NOMO-1 (cell line): ENCODE measurements around the gene FHIP2A.
A peak's percentile ranks its signal among the peaks of the same experiment; 100 is the strongest.
"Not testable (repeated sequence)": the region's sequence is repeated elsewhere in the genome, so short reads cannot be mapped to it uniquely, and the experiment has no call there.

Experiments used
- DNase-seq, 2 experiments: peaks; one replicate each; lab custom pipeline; 2025; ENCODE audit not compliant: unreplicated experiment in 2 of 2; lab: John Stamatoyannopoulos, UW

The FHIP2A gene, protein sequence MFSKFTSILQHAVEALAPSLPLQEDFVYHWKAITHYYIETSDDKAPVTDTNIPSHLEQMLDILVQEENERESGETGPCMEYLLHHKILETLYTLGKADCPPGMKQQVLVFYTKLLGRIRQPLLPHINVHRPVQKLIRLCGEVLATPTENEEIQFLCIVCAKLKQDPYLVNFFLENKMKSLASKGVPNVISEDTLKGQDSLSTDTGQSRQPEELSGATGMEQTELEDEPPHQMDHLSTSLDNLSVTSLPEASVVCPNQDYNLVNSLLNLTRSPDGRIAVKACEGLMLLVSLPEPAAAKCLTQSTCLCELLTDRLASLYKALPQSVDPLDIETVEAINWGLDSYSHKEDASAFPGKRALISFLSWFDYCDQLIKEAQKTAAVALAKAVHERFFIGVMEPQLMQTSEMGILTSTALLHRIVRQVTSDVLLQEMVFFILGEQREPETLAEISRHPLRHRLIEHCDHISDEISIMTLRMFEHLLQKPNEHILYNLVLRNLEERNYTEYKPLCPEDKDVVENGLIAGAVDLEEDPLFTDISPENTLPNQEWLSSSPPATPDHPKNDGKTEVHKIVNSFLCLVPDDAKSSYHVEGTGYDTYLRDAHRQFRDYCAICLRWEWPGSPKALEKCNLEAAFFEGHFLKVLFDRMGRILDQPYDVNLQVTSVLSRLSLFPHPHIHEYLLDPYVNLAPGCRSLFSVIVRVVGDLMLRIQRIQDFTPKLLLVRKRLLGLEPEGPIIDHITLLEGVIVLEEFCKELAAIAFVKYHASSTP

DNA sequence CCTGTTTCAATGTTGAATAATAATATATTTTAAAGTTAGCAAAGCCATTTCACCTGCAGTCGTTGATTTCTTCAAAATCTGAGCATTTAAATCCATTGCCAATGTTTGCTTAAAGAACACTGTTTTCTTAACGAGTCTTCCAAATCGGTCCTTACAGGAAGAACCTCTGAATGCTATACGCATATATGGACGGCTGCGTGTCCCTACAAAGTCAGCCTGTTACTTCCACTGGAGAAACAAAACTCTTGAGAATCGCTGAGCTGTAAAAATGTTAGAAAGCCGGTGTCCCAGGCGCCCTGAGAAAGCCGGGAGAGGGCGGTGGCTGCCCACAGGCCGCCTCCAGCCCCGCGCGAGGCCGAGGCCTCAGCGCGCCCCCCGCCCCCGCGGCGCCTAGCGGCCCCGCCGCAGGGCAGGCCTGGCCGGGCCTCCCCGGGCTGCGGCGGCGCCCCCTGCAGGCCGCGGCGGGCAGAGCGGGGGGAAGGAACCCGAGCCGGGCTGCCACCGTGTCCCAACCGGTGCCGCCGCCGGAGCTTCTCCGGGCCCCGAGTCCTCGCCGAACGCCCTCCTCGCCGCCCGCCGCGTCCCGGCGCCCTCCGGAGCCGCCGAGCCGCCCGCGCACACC is at the start of gene FHIP2A:
Gene FHIP2A, plus strand, starts transcription at position 488 of the 622 bp plus-strand sequence. CDS start 299 bp downstream, outside the sequence.
- peak; percentile 71 for DNase-seq

- DNase-seq, result no peak
These were observed 48.9 kb upstream of the FHIP2A start for GRCh38 chr10:114772496-114773196.

DNA sequence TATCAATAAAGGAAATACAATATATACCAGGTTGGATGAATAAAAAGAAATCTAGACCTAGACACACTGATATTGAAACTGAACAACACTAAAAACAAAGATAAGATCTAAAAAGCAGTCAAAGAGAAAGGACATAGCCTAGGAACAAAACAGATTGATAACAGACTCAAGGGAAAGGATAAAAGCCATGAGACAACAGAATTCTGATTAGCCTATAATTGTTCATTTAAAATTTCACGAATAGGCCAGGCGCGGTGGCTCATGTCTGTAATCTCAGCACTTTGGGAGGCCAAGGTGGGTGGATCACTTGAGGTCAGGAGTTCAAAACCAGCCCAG is 48.4 kb upstream of the FHIP2A start:
- DNase-seq, result no peak

DNA sequence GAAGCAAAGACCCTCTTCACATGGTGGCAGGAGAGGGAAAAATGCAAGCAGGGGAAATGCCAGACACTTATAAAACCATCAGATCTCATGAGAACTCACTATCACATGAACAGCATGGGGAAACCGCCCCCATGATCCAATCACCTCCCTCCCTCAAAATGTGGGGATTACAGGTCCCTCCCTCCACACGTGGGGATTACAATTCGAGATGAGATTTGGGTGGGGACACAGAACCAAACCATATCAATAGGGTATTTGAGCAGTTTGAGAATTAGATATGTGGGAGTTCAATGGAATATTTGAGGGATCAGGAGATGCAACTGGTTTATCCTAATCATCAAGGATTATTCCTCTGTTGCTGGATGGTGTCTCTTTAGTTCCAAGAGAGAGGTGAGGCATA is 46.5 kb upstream of the FHIP2A start:
- not testable (repeated sequence) for DNase-seq

- no peak for DNase-seq
These were observed 44.2 kb upstream of the FHIP2A start for GRCh38 chr10:114777415-114777814.

GRCh38 chr10:114779803-114780576 is 41.6 kb upstream of the FHIP2A start:
- no peak for DNase-seq

- no peak for DNase-seq
These were observed 40.9 kb upstream of the FHIP2A start for GRCh38 chr10:114780577-114781184.

GRCh38 chr10:114782666-114783065 is 38.9 kb upstream of the FHIP2A start:
- no peak for DNase-seq

DNA sequence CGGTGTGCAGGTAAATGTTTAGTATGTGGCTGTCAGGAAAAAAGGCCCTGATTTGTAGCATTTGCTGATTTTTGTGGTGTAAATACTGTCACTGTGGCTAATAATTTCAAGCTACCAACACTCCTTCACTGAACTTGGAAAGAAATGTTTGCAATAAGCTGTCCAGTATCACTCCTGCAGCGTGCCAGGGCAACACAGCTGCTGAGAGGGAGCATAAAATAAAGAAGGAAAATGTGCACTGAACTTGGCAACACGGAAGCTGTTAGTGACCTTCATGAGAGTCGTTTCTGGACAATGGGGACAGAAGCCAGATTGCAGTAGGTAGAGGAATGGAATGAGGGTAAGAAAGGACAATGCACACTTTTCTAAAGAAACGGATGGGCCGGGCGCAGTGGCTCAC is 37.9 kb upstream of the FHIP2A start:
- DNase-seq, result no peak

DNA sequence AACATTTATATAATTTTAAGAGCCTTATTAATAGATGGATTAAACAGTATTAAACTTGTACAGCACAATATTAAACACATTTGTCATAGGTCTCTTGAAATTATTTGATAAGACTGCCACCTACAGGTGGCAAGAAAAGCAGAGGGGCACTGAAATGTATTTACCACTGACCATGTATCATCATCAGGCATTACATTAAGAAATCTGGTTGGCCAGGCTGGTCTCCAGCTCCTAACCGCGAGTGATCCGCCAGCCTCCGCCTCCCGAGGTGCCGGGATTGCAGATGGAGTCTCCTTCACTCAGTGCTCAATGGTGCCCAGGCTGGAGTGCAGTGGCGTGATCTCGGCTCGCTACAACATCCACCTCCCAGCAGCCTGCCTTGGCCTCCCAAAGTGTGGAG is 35.1 kb upstream of the FHIP2A start:
- peak in 1 of 2 experiments; percentile 16 for DNase-seq

GRCh38 chr10:114787131-114787530 is 34.4 kb upstream of the FHIP2A start:
- DNase-seq, result not testable (repeated sequence)

GRCh38 chr10:114791768-114792167 is 29.8 kb upstream of the FHIP2A start:
- DNase-seq, result no peak

- no peak for DNase-seq
These were observed 26.5 kb upstream of the FHIP2A start for GRCh38 chr10:114795039-114795438.

- DNase-seq, result no peak
These were observed 21.2 kb upstream of the FHIP2A start for GRCh38 chr10:114800361-114800760.

DNA sequence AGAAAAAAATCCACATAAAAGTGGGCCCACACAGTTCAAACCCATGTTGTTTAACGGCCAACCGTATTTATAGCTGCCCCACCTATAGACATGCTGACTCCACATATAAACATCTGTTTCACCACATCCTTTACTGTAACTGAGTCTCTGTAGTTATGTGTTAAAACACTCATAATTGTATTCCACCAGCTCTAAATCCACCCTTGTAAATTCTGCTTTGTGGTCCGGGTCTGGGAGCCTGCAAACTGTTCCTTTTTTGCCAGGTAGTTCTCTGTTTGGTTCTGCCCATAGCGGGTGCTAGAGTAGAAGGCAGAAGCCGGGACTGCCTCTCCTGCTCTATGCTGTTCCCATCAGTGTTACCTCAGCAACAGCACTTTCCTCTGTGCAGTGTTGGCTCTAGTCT is 20.2 kb upstream of the FHIP2A start:
- DNase-seq, result no peak

GRCh38 chr10:114802177-114802576 is 19.4 kb upstream of the FHIP2A start:
- no peak for DNase-seq

GRCh38 chr10:114806562-114807391 is 14.8 kb upstream of the FHIP2A start:
- no peak for DNase-seq

- DNase-seq, result no peak
These were observed 12.6 kb upstream of the FHIP2A start for GRCh38 chr10:114808982-114809381.

DNA sequence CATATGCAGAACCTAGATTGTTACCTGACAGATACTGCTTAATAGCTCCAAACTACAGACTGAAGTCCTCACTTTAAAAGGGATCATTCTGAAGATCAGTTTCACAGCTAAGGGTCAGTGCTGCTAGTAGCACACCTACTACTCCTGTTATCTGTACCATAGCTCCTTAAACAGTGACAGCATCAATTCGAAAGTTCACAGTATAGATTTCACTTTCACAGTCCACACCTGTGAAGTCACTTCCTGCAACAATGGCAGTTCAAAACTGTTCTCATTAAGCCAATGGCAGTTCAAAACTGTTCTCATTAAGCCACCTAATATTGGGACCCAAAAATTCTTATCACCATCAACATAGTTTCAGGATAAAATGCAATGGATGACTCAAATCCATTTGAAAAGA is 10.7 kb upstream of the FHIP2A start:
- DNase-seq, result no peak
